NCI-H510A (cell line): Measurements from ENCODE around the gene ZNF385C.

Source experiments
- DNase-seq: peaks from one replicate; lab custom pipeline; 2025; lab: John Stamatoyannopoulos, UW

ZNF385C gene

GRCh38 chr17:42125565-42125964, 27.3 kb upstream of the ZNF385C start:
- DNase-seq = no peak

GRCh38 chr17:42124256-42124655, 26.0 kb upstream of the ZNF385C start:
- no peak for DNase-seq

- DNase-seq = peak; percentile 86
These were observed 24.4 kb upstream of the ZNF385C start, which contains the start of gene HSPB9 for GRCh38 chr17:42122371-42123303. Gene HSPB9, plus strand, starts transcription at chr17:42122804. Its CDS starts 47 bp downstream, at chr17:42122851.

GRCh38 chr17:42120770-42121769, 22.8 kb upstream of the ZNF385C start, which contains the start of gene KAT2A:
Gene KAT2A, minus strand, starts transcription at chr17:42121367. Its CDS starts 63 bp downstream, at chr17:42121304.
- peak; percentile 85 for DNase-seq

- no peak for DNase-seq
These were observed 22.0 kb upstream of the ZNF385C start for GRCh38 chr17:42120161-42120769.

- no peak for DNase-seq
These were observed 21.0 kb upstream of the ZNF385C start for GRCh38 chr17:42119301-42119700.

- no peak for DNase-seq
These were observed 20.3 kb upstream of the ZNF385C start for GRCh38 chr17:42118545-42118944.

GRCh38 chr17:42118126-42118510, 19.8 kb upstream of the ZNF385C start:
- DNase-seq = no peak

GRCh38 chr17:42117397-42118125, 19.3 kb upstream of the ZNF385C start:
- DNase-seq = no peak

GRCh38 chr17:42116705-42117396, 18.6 kb upstream of the ZNF385C start:
- DNase-seq = peak; percentile 35

GRCh38 chr17:42114118-42114517, 15.8 kb upstream of the ZNF385C start:
- no peak for DNase-seq

- no peak for DNase-seq
These were observed 15.2 kb upstream of the ZNF385C start for GRCh38 chr17:42113293-42114069.

- peak; percentile 70 for DNase-seq
These were observed 14.4 kb upstream of the ZNF385C start, which contains the start of gene DHX58 for GRCh38 chr17:42112552-42113176. Gene DHX58, minus strand, starts transcription at chr17:42112714. Its CDS starts 822 bp downstream, at chr17:42111892.

- no peak for DNase-seq
These were observed 13.7 kb upstream of the ZNF385C start for GRCh38 chr17:42111871-42112551.

- DNase-seq = no peak
These were observed 13.0 kb upstream of the ZNF385C start for GRCh38 chr17:42111265-42111636.

- no peak for DNase-seq
These were observed 12.3 kb upstream of the ZNF385C start for GRCh38 chr17:42110301-42111264.

- no peak for DNase-seq
These were observed 10.8 kb upstream of the ZNF385C start for GRCh38 chr17:42109086-42109485.
